ENCODE measurements around the gene FAM111B. TPM values are rescaled to one million over a fixed set of nuclear protein-coding genes. Genes with fewer than 3 reads are reported as not detected.

The FAM111B gene
- total and polyA plus RNA-seq, 2 of the 4 experiments (the other 2 are of a cell fraction): 3.2 to 9.3 TPM

- ChIA-PET POLR2A (ENCODE audit: unreplicated experiment) (no interaction called here), CTCF (interaction anchor here (0.6 to 1.7 kb wide), 27 partner anchors 8 to 281 kb away, joined by 3 to 13 read pairs (median 4); partner anchors contain the start of genes DTX4 and FAM111B)
- H2BK5ac ChIP-seq (ENCODE audit: low read depth, low read length, poor library complexity, severe bottlenecking): no peak overlapping the region
- no peak overlapping the region for H2AK5ac ChIP-seq (ENCODE audit: low read depth, low read length)
- no peak overlapping the region; the same call in 1 of the 2 replicates for H4K91ac ChIP-seq (ENCODE audit: insufficient read depth, low read depth, low read length)
- H3K56ac ChIP-seq (ENCODE audit: extremely low read depth, insufficient read depth, low read length): no peak overlapping the region; the same call in 1 of the 2 replicates
- 0% methylated on average over 4 of the region's 20 CpGs; no CpG with 5 or more reads in 1 of the 2 experiments for WGBS, 2 experiments (ENCODE audit: extremely low coverage in 2 of 2, insufficient read length in 1 of 2)
- H3K9ac ChIP-seq (ENCODE audit: low read depth, low read length): peak overlapping the region; percentile 59; the same call in 1 of the 2 replicates
- peak; percentile 100 for ATAC-seq (ENCODE audit: low read depth)
- H3K14ac ChIP-seq (replicated peaks; ENCODE audit: low read depth, low read length): no peak overlapping the region; the same call in 1 of the 2 replicates
- peak overlapping the region; percentile 77 to 89 for H4K8ac ChIP-seq (ENCODE audit: low read depth in 2 of 2, low read length in 2 of 2)
- no peak overlapping the region for H3K18ac ChIP-seq (ENCODE audit: low read depth, low read length)
- intact Hi-C loops (cut with micrococcal nuclease) (loop anchor here (1.0 to 5.0 kb wide), 5 partner anchors 39 to 484 kb away; no protein-coding TSS in a partner anchor), in situ Hi-C loops (cut with MboI; ENCODE audit: low sequenced_read_pairs) (loop anchor here (5.0 kb wide), 1 partner anchor 79 kb away; no protein-coding TSS in a partner anchor), dilution Hi-C loops (cut with HindIII; ENCODE audit: low sequenced_read_pairs, unreplicated experiment) (no loop called here)
- no peaks in the 10 kb centered on the region for H3K27me3 ChIP-seq (ENCODE audit: control insufficient read depth, insufficient read depth, low read length)
- H3K4ac ChIP-seq (ENCODE audit: low read depth, low read length): peak overlapping the region; percentile 72
- TF ChIP-seq POLR2A (IDR thresholded peaks at IDR 0.05; ENCODE audit: low read depth, low read length) (0 out of 2 replicates have a peak, but pooled peaks have one; percentile 51), MXI1 (IDR thresholded peaks at IDR 0.05; ENCODE audit: borderline replicate concordance, low read depth, low read length) (0 out of 2 replicates have a peak, but pooled peaks have one; percentile 24), CEBPB (IDR thresholded peaks at IDR 0.05; ENCODE audit: low read depth, low read length) (no peak), SMC3 (IDR thresholded peaks at IDR 0.05; ENCODE audit: low read depth, low read length) (peak; percentile 86), CTCF (conservative IDR thresholded peaks at IDR 0.05; ENCODE audit: low read depth, low read length) (peak; percentile 97), ELK1 (IDR thresholded peaks at IDR 0.05; ENCODE audit: borderline replicate concordance, low read depth, low read length) (no peak), MAZ (IDR thresholded peaks at IDR 0.05; ENCODE audit: borderline replicate concordance, low read depth, low read length) (peak; percentile 88; the same call in 1 of the 2 replicates), FOS (IDR thresholded peaks at IDR 0.05; ENCODE audit: low read depth, low read length) (no peak), MAFK (IDR thresholded peaks at IDR 0.05; ENCODE audit: low read depth, low read length) (no peak), RAD21 (IDR thresholded peaks at IDR 0.05; ENCODE audit: low read length) (peak; percentile 98), BHLHE40 (IDR thresholded peaks at IDR 0.05; ENCODE audit: low read depth, low read length) (no peak)
- peak overlapping the region; percentile 55; the same call in 1 of the 2 replicates for H3K4me2 ChIP-seq (ENCODE audit: low read depth, low read length)
- H3K4me3 ChIP-seq (ENCODE audit: insufficient read depth, low read depth, low read length): no peak overlapping the region
- peaks cover 2% of the 10 kb centered on the region; the same call in 1 of the 2 replicates for H3K9me3 ChIP-seq (ENCODE audit: control insufficient read depth, insufficient read depth, low read length)
- no peaks in the 10 kb centered on the region for H3K4me1 ChIP-seq (ENCODE audit: control insufficient read depth, insufficient read depth, low read length)
- peak overlapping the region; percentile 82; the same call in 1 of the 2 replicates for H3K23ac ChIP-seq (ENCODE audit: low read depth, low read length)
- H2BK15ac ChIP-seq (ENCODE audit: low read depth, low read length): no peak overlapping the region
- 0 out of 2 replicates have a peak overlapping the region, but pooled peaks have one; percentile 4 for H3K27ac ChIP-seq (ENCODE audit: insufficient read depth, low read length)
- H3K79me1 ChIP-seq (ENCODE audit: low read depth in 1 of 2, low read length in 2 of 2): peaks cover 0 to 3% of the 10 kb centered on the region in 2 experiments; a peak in 1 of 4 replicates
- H3K36me3 ChIP-seq (ENCODE audit: control insufficient read depth, insufficient read depth, low read length): peaks cover 7% of the 10 kb centered on the region
- H3K9me1 ChIP-seq (ENCODE audit: insufficient read depth, low read length): no peaks in the 10 kb centered on the region
- peak overlapping the region; percentile 96 for H2AFZ ChIP-seq (replicated peaks; ENCODE audit: low read length, poor library complexity)
- no peak overlapping the region; the same call in 1 of the 2 replicates for H2BK120ac ChIP-seq (ENCODE audit: low read depth, low read length)
- no peak overlapping the region for H2BK20ac ChIP-seq (ENCODE audit: low read depth, low read length)
- peak overlapping the region; percentile 92 for H2AK9ac ChIP-seq (replicated peaks; ENCODE audit: low read depth, low read length, poor library complexity)
- DNase-seq: peak; percentile 66
- BruUV-seq (replicated peaks): no TSS peak
- no peak overlapping the region for H4K5ac ChIP-seq (ENCODE audit: low read depth, low read length)
- H4K20me1 ChIP-seq (ENCODE audit: insufficient read depth, low read length): no peaks in the 10 kb centered on the region
Measured at GRCh38 chr11:59135648-59136461, 28.8 kb downstream of the FAM111B start.
